ENCODE measurements around the gene DGKB. TPM values are rescaled to one million over a fixed set of nuclear protein-coding genes. Genes with fewer than 3 reads are reported as not detected.

The DGKB gene
- total and polyA plus RNA-seq, 2 of the 8 experiments (the other 6 are each of a cell fraction or from before 2014, with no cell fraction given): 1.9 to 2.6 TPM

DNA sequence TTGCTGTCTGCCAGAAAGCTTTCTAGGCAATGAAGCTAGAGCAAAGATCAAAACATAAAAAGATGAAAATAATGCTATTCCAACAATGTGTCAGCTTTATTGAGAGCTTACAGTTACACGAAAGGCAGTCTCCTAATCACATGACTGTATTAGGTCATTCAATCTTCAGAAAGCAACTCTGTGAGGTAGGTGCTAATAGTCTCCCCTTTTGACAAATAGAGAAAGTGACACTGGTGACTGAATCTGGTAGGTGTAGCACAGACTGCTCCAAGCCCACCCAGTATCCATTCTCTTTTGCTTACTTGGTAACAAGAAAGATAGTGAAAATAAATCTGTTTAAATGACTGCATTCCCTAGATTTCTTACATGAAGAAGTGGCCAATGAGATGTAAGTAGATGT is 58.8 kb downstream of the DGKB start (continued):
- TF ChIP-seq ATF2 (IDR thresholded peaks at IDR 0.05; ENCODE audit: low read length) (no peak), POU5F1 (IDR thresholded peaks at IDR 0.05; ENCODE audit: low read depth, low read length) (no peak), SUZ12 (IDR thresholded peaks at IDR 0.05; ENCODE audit: low read length) (no peak), RFX5 (IDR thresholded peaks at IDR 0.05; ENCODE audit: borderline replicate concordance, low read depth, low read length) (no peak)
- TF ChIP-seq, protein P1, sequence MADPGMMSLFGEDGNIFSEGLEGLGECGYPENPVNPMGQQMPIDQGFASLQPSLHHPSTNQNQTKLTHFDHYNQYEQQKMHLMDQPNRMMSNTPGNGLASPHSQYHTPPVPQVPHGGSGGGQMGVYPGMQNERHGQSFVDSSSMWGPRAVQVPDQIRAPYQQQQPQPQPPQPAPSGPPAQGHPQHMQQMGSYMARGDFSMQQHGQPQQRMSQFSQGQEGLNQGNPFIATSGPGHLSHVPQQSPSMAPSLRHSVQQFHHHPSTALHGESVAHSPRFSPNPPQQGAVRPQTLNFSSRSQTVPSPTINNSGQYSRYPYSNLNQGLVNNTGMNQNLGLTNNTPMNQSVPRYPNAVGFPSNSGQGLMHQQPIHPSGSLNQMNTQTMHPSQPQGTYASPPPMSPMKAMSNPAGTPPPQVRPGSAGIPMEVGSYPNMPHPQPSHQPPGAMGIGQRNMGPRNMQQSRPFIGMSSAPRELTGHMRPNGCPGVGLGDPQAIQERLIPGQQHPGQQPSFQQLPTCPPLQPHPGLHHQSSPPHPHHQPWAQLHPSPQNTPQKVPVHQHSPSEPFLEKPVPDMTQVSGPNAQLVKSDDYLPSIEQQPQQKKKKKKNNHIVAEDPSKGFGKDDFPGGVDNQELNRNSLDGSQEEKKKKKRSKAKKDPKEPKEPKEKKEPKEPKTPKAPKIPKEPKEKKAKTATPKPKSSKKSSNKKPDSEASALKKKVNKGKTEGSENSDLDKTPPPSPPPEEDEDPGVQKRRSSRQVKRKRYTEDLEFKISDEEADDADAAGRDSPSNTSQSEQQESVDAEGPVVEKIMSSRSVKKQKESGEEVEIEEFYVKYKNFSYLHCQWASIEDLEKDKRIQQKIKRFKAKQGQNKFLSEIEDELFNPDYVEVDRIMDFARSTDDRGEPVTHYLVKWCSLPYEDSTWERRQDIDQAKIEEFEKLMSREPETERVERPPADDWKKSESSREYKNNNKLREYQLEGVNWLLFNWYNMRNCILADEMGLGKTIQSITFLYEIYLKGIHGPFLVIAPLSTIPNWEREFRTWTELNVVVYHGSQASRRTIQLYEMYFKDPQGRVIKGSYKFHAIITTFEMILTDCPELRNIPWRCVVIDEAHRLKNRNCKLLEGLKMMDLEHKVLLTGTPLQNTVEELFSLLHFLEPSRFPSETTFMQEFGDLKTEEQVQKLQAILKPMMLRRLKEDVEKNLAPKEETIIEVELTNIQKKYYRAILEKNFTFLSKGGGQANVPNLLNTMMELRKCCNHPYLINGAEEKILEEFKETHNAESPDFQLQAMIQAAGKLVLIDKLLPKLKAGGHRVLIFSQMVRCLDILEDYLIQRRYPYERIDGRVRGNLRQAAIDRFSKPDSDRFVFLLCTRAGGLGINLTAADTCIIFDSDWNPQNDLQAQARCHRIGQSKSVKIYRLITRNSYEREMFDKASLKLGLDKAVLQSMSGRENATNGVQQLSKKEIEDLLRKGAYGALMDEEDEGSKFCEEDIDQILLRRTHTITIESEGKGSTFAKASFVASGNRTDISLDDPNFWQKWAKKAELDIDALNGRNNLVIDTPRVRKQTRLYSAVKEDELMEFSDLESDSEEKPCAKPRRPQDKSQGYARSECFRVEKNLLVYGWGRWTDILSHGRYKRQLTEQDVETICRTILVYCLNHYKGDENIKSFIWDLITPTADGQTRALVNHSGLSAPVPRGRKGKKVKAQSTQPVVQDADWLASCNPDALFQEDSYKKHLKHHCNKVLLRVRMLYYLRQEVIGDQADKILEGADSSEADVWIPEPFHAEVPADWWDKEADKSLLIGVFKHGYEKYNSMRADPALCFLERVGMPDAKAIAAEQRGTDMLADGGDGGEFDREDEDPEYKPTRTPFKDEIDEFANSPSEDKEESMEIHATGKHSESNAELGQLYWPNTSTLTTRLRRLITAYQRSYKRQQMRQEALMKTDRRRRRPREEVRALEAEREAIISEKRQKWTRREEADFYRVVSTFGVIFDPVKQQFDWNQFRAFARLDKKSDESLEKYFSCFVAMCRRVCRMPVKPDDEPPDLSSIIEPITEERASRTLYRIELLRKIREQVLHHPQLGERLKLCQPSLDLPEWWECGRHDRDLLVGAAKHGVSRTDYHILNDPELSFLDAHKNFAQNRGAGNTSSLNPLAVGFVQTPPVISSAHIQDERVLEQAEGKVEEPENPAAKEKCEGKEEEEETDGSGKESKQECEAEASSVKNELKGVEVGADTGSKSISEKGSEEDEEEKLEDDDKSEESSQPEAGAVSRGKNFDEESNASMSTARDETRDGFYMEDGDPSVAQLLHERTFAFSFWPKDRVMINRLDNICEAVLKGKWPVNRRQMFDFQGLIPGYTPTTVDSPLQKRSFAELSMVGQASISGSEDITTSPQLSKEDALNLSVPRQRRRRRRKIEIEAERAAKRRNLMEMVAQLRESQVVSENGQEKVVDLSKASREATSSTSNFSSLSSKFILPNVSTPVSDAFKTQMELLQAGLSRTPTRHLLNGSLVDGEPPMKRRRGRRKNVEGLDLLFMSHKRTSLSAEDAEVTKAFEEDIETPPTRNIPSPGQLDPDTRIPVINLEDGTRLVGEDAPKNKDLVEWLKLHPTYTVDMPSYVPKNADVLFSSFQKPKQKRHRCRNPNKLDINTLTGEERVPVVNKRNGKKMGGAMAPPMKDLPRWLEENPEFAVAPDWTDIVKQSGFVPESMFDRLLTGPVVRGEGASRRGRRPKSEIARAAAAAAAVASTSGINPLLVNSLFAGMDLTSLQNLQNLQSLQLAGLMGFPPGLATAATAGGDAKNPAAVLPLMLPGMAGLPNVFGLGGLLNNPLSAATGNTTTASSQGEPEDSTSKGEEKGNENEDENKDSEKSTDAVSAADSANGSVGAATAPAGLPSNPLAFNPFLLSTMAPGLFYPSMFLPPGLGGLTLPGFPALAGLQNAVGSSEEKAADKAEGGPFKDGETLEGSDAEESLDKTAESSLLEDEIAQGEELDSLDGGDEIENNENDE (IDR thresholded peaks at IDR 0.05; ENCODE audit: insufficient replicate concordance, low read length): no peak

Data from H1 (cell line).